Skeletal muscle satellite cell (primary cell): ENCODE results near the gene NMD3.

Experiments used
- H3K27me3 ChIP-seq: 2 replicates; pipeline ENCODE4 v1.7.0; 2013; ENCODE audit warnings: low read length; ENCODE audit not compliant: control insufficient read depth, insufficient read depth
- H3K36me3 ChIP-seq: 2 replicates; pipeline ENCODE4 v1.7.0; 2013; ENCODE audit warnings: mild to moderate bottlenecking, control low read depth, low read length; ENCODE audit not compliant: insufficient read depth
- H3K4me1 ChIP-seq: 2 replicates; pipeline ENCODE4 v1.7.0; 2013; ENCODE audit warnings: low read length; ENCODE audit not compliant: control insufficient read depth, insufficient read depth
- H3K4me2 ChIP-seq: 2 replicates; pipeline ENCODE4 v1.7.0; 2013; ENCODE audit warnings: mild to moderate bottlenecking, low read length
- H3K4me3 ChIP-seq: 2 replicates; pipeline ENCODE4 v1.7.0; 2013; ENCODE audit warnings: low read length
- H3K9ac ChIP-seq: 2 replicates; pipeline ENCODE4 v1.7.0; 2013; ENCODE audit warnings: mild to moderate bottlenecking, low read depth, low read length, moderate library complexity
- H3K9me3 ChIP-seq: replicated peaks from 2 replicates; pipeline ENCODE4 v1.7.0; 2013; ENCODE audit warnings: mild to moderate bottlenecking, control low read depth, low read length

The NMD3 gene

GRCh38 chr3:161233557-161233956 lies 12.4 kb downstream of the NMD3 start:
- no peaks in the 10 kb centered on the region for H3K9me3 ChIP-seq
- H3K4me1 ChIP-seq: peaks cover 5% of the 10 kb centered on the region
- H3K36me3 ChIP-seq: peaks cover 75% of the 10 kb centered on the region
- no peak overlapping the region for H3K9ac ChIP-seq
- no peak overlapping the region for H3K4me2 ChIP-seq
- no peak overlapping the region for H3K4me3 ChIP-seq
- H3K27me3 ChIP-seq: no peaks in the 10 kb centered on the region

GRCh38 chr3:161236240-161236639 lies 15.1 kb downstream of the NMD3 start:
- no peak overlapping the region for H3K9ac ChIP-seq
- H3K4me3 ChIP-seq: no peak overlapping the region
- no peaks in the 10 kb centered on the region for H3K9me3 ChIP-seq
- no peak overlapping the region for H3K4me2 ChIP-seq
- no peaks in the 10 kb centered on the region for H3K27me3 ChIP-seq
- H3K36me3 ChIP-seq: peaks cover 62% of the 10 kb centered on the region
- peaks cover 5% of the 10 kb centered on the region for H3K4me1 ChIP-seq

DNA sequence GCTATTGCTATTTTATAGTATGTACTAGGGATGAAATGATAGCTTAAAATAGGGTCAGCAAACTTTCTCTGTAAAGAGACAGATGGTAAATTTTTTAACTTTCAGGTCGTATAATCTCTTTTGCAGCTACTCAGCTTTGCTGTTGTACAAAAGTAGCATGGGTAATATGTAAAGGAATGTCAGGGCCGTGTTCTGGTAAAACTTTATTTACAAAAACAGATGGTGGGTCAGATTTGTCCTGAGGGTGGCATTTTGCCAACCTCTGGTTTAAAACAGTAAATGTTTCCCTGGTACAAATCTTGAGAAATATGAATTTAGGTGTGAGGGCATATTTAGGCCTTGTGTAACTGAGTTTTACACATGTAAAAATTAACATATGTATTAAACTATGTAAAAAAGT lies 18.6 kb downstream of the NMD3 start:
- no peaks in the 10 kb centered on the region for H3K4me1 ChIP-seq
- H3K27me3 ChIP-seq: no peaks in the 10 kb centered on the region
- no peak overlapping the region for H3K4me3 ChIP-seq
- H3K9me3 ChIP-seq: no peaks in the 10 kb centered on the region
- H3K36me3 ChIP-seq: peaks cover 69% of the 10 kb centered on the region
- no peak overlapping the region for H3K9ac ChIP-seq
- no peak overlapping the region for H3K4me2 ChIP-seq

GRCh38 chr3:161244538-161244937 lies 23.4 kb downstream of the NMD3 start:
- Histone ChIP-seq H3K4me2 (no peak overlapping the region), H3K4me3 (no peak overlapping the region), H3K36me3 (peaks cover 68% of the 10 kb centered on the region), H3K27me3 (no peaks in the 10 kb centered on the region), H3K4me1 (no peaks in the 10 kb centered on the region), H3K9me3 (no peaks in the 10 kb centered on the region), H3K9ac (no peak overlapping the region)

GRCh38 chr3:161247049-161247448 lies 25.9 kb downstream of the NMD3 start:
- Histone ChIP-seq H3K4me3 (no peak overlapping the region), H3K9ac (no peak overlapping the region), H3K4me2 (no peak overlapping the region), H3K4me1 (no peaks in the 10 kb centered on the region), H3K36me3 (peaks cover 80% of the 10 kb centered on the region), H3K9me3 (no peaks in the 10 kb centered on the region), H3K27me3 (no peaks in the 10 kb centered on the region)

GRCh38 chr3:161250116-161250515 lies 29.0 kb downstream of the NMD3 start:
- H3K27me3 ChIP-seq: no peaks in the 10 kb centered on the region
- no peak overlapping the region for H3K4me2 ChIP-seq
- H3K4me3 ChIP-seq: no peak overlapping the region
- peaks cover 85% of the 10 kb centered on the region for H3K36me3 ChIP-seq
- H3K9ac ChIP-seq: no peak overlapping the region
- no peaks in the 10 kb centered on the region for H3K9me3 ChIP-seq
- H3K4me1 ChIP-seq: no peaks in the 10 kb centered on the region

DNA sequence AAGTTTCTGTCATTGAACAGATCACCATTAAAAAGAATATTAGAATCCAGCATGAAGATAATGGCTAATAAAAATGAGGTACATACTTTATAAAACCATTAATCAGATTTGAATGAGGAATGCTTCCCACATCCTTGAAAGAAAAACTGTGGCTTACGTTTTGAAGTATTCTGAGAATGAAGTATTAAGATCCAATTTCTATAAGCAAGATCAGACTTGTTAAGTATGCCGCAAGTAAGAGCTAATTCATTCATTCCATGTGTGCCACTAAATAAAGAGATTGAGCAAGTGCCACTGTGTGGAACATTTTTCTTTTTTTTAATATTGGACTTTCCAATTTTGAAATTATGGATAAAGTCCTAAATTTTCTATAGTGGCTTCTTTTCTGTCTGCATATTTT lies 30.6 kb downstream of the NMD3 start:
- H3K4me3 ChIP-seq: no peak overlapping the region
- H3K27me3 ChIP-seq: no peaks in the 10 kb centered on the region
- H3K4me2 ChIP-seq: no peak overlapping the region
- H3K36me3 ChIP-seq: peaks cover 77% of the 10 kb centered on the region
- H3K9me3 ChIP-seq: no peaks in the 10 kb centered on the region
- no peaks in the 10 kb centered on the region for H3K4me1 ChIP-seq
- no peak overlapping the region for H3K9ac ChIP-seq

DNA sequence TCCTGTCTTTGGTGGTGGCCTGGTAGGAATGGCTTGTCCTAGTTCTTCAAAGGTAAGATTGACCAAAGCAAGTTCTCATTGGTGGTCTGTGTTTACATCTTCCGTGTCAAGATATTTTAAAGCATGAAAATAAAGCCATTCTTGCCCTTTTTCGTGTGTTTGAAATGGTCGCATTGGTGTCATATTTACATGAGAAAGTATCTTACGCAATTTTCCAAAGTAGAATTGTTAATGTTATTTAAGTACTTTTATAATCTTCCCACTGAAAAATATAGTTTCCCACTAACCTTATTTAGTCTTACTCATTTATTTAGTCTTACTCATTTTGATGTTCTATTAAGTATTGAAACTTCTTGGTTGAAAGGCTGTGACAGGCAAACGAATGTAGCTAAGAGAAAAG lies 31.0 kb downstream of the NMD3 start:
- Histone ChIP-seq H3K27me3 (no peaks in the 10 kb centered on the region), H3K4me3 (no peak overlapping the region), H3K9ac (no peak overlapping the region), H3K4me2 (no peak overlapping the region), H3K9me3 (no peaks in the 10 kb centered on the region), H3K36me3 (peaks cover 77% of the 10 kb centered on the region), H3K4me1 (no peaks in the 10 kb centered on the region)

- no peaks in the 10 kb centered on the region for H3K4me1 ChIP-seq
These were observed 32.6 kb downstream of the NMD3 start for GRCh38 chr3:161253711-161254110.

GRCh38 chr3:161254861-161255260 lies 33.8 kb downstream of the NMD3 start:
- Histone ChIP-seq H3K9ac (no peak overlapping the region), H3K4me3 (no peak overlapping the region), H3K27me3 (no peaks in the 10 kb centered on the region), H3K36me3 (peaks cover 55% of the 10 kb centered on the region), H3K4me2 (no peak overlapping the region), H3K4me1 (no peaks in the 10 kb centered on the region), H3K9me3 (no peaks in the 10 kb centered on the region)

More at GRCh38 chr3:161253711-161254110, 32.6 kb downstream of the NMD3 start:
- Histone ChIP-seq H3K27me3 (no peaks in the 10 kb centered on the region), H3K9ac (no peak overlapping the region), H3K9me3 (no peaks in the 10 kb centered on the region), H3K36me3 (peaks cover 66% of the 10 kb centered on the region), H3K4me2 (no peak overlapping the region), H3K4me3 (no peak overlapping the region)

DNA sequence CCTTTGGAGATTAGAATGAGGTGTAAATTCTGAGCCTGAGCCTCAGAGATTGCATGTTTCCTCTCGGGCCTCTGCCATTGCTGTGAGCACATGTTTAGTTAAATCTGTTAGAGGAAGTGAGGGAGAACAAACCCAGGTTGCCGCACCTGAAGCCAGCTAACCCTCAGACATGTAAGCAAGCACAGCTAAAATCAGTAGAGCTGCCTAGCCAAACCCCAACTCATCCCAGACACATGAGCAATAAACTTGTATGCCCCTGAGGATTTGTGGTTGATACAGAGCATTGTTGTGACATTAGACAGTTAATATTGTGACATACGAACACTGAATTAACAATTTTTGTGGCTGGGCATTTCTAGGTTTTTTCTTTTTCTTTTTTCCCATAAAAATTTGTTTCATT lies 41.9 kb downstream of the NMD3 start:
- H3K4me1 ChIP-seq: peaks cover 25% of the 10 kb centered on the region
- H3K9me3 ChIP-seq: peaks cover 2% of the 10 kb centered on the region
- H3K9ac ChIP-seq: no peak overlapping the region
- no peaks in the 10 kb centered on the region for H3K27me3 ChIP-seq
- no peak overlapping the region for H3K4me3 ChIP-seq
- H3K36me3 ChIP-seq: no peaks in the 10 kb centered on the region
- H3K4me2 ChIP-seq: no peak overlapping the region

GRCh38 chr3:161264852-161265251 lies 43.7 kb downstream of the NMD3 start:
- Histone ChIP-seq H3K4me2 (no peak overlapping the region), H3K9ac (no peak overlapping the region)

More at GRCh38 chr3:161264852-161265251, 43.7 kb downstream of the NMD3 start:
- Histone ChIP-seq H3K36me3 (no peaks in the 10 kb centered on the region), H3K9me3 (peaks cover 2% of the 10 kb centered on the region), H3K4me1 (peaks cover 25% of the 10 kb centered on the region), H3K4me3 (no peak overlapping the region), H3K27me3 (no peaks in the 10 kb centered on the region)
